Measurements from ENCODE around the gene SAP25.

GRCh38 chr7:100606313-100606712 is 32.6 kb upstream of the SAP25 start:
- TF ChIP-seq, protein P1, sequence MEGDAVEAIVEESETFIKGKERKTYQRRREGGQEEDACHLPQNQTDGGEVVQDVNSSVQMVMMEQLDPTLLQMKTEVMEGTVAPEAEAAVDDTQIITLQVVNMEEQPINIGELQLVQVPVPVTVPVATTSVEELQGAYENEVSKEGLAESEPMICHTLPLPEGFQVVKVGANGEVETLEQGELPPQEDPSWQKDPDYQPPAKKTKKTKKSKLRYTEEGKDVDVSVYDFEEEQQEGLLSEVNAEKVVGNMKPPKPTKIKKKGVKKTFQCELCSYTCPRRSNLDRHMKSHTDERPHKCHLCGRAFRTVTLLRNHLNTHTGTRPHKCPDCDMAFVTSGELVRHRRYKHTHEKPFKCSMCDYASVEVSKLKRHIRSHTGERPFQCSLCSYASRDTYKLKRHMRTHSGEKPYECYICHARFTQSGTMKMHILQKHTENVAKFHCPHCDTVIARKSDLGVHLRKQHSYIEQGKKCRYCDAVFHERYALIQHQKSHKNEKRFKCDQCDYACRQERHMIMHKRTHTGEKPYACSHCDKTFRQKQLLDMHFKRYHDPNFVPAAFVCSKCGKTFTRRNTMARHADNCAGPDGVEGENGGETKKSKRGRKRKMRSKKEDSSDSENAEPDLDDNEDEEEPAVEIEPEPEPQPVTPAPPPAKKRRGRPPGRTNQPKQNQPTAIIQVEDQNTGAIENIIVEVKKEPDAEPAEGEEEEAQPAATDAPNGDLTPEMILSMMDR (IDR thresholded peaks at IDR 0.05): no peak
- no peak for TF ChIP-seq EZH2phosphoT487 (IDR thresholded peaks at IDR 0.05)

All from neural progenitor cell (in vitro differentiated cells).